A204.1 (cell line): ENCODE data around the gene PRKAG2.
"Not testable (repeated sequence)": the region's sequence is repeated elsewhere in the genome, so short reads cannot be mapped to it uniquely, and the experiment has no call there.

Experiments
- FAIRE-seq: peaks from 2 replicates; lab custom pipeline; 2012; peaks lifted over from hg19 to GRCh38; lab: Jason Lieb, UNC

Gene PRKAG2

DNA sequence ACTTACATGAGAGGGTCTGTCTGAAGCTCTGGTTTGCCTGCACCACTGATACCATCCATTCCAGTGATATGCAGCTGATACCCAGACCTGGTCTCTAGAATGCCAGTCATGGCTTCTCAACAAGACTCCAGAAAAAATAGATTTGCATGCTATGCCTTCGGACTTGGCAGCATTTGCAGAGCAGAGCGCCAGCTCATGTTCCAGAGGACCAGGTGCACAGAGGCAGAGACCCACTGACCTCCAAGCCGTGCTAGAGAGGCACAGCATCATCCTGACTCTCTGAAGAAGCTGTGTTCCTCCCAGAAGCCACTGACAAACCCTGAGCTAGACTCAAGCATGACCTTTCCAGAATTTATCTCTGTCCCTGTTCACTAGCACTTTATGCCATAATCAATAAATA, 6.9 kb upstream of the PRKAG2 start:
- no peak for FAIRE-seq

DNA sequence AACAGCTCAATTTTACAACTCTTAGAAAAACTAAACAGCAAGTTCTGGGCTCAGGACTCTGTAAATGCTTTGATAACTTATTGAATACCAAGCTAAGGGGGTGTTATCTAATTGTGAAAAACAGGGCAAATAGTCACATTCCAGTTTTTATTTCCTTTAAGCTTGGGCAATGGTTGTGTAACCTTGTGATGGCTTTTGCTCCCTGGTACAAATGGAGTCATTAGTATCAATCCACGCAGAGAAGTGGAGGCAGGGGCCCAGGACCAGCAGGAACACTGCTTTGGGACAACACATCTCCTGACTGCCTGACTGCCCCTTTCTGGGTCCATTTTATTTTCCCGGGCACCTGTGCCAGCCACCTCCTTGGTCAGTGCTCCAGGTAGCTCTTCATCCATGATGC, 5.8 kb upstream of the PRKAG2 start:
- FAIRE-seq: no peak

DNA sequence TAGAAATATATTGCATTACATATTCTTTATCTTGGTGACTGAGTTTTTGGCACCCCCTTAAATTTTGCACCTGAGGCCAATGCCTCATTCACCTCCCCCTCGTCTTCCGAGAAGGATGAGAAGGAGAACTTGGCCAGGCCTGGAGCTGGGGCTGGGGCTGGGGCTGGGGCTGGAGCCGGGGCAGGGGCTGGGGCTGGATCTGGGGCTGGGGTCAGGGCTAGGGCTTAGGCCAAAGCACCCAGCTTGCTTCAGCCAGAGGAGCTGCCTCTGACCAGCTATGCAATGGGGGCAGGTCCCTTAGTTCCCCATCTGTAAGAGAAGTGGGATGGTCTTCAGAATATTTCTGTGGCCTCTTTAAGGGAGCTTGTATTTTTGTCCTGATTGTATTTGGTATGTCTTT, 3.8 kb upstream of the PRKAG2 start:
- FAIRE-seq: no peak

DNA sequence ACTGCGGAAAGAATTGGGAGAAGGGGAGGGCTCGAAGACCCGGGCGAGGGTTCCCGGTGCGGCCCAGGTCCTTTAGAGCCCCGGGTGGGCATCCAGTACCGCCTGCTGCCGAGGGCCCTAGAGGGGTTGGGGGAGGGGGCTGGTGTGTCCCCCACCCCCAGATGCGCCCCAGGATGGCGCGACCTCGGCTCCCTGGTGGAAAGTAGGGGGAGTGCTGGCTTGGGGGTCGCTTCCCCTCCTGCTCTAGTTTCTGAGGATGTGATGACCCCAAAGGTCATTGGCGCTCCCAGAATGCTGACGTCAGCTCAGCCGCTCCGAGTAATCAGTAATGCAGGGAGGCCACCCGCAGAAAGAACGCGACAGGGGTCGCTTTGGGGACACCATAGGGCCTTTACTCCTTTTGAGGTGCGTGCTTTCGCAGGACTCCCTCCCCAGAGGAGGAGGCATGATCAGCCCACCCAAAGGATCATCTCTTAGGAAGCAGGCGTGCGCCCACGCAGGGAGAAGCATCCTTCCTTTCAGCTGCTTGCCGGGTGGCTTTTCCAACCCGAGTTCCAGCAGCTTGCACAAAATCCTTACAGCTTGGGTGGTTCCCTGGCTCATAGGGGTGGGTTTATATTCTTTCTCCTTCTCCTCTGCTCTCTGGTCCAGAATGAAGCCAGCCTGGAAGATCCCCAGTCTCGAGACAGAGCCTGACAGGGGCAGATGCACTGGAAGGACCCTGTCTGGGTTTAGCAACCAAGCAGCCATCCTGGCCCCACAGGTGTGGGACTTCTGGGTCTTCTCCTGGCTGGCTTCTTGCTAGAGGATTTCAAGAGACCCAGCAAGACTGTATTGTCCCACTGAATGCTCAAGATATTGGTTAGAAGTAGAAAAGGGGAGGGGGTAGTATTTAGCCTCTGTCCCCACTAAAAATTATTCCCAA, 1.3 kb upstream of the PRKAG2 start:
- no peak for FAIRE-seq

DNA sequence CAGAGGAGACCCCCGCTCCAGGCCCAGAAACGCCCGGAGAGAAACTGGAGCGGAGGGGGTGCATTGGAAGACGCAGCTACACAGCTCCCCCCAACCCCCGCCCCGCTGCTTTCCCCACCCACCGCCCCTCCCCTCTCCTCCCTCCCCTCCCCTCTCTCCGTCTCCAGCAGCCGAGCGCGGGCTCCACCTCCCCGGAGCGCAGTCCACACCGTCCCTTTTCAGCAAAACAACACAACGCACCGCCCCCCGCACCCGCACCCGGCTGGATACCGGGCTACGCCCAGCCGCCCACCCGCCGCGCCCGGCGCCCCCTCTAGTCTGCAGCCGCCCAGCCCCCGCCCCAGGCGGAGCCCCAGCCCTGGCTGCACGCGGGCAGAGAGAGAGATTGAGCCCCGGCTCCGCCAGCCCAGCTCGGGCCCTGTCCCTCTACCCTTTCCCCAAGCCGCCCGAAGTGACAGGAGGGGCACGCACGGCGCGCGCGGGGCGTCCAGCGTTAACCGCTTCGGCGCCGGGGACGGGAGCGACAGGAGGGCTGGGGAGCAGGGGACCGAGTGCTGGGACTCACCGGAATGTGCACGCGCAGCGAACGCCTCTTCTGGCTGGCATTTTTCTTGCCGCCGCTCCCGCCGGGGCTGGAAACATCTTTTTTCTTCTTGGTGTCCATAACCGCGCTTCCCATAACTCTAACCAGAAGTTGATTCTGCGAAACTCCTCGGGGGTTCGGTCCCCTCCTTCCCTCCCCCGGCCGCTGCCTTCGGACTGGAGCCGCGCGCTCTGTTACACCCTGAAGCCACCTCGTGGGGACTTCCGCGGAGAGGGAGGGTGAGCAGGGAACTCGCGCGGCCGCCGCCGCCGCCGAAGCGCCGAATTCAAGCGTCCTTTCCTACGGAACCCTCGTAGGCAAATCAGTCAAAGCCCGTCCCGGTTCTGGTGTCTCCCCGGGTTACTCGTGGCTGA, 695 bp downstream of the PRKAG2 start:
- no peak for FAIRE-seq

DNA sequence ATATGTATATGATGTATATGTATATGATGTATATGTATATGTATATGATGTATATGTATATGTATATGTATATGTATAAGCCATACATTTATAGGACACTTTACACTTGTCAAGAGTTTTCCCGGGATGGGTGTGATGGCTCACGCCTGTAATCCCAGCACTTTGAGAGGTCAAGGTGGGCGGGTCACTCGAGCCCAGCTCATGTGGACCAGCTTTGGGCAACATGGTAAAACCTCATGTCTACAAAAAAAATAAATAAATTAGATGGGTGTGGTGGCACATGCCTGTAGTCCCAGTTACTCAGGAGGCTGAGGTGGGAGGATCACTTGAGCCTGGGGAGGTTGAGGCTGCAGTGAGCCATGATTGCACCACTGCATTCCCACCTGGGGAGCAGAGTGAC, 2.4 kb downstream of the PRKAG2 start:
- not testable (repeated sequence) for FAIRE-seq

DNA sequence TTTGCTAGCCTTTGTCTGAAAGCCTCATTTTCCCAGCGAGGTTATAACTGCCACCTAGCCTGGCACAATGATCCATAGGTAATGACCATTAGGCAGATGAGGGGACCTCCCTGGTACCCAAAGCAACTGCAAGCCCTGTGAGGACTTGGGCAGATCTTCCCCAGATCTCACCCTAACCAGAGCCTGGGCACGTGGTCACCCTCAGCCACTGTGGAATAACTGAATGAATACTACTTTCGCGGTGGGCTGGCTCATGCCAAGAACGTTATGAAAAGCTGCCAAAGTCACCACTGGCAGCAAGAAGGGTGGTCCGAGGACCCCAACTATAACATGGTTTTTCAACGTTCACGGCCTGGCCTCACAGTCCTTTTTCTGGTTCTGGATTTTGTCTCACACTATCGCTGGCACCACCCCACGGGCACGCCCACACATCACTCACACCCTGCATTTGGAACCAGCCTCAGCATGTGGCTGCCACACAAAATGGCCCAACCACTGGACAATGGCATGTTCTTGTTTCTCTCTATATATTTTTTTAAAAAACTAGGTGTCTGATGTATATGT, 3.4 kb downstream of the PRKAG2 start:
- no peak for FAIRE-seq

DNA sequence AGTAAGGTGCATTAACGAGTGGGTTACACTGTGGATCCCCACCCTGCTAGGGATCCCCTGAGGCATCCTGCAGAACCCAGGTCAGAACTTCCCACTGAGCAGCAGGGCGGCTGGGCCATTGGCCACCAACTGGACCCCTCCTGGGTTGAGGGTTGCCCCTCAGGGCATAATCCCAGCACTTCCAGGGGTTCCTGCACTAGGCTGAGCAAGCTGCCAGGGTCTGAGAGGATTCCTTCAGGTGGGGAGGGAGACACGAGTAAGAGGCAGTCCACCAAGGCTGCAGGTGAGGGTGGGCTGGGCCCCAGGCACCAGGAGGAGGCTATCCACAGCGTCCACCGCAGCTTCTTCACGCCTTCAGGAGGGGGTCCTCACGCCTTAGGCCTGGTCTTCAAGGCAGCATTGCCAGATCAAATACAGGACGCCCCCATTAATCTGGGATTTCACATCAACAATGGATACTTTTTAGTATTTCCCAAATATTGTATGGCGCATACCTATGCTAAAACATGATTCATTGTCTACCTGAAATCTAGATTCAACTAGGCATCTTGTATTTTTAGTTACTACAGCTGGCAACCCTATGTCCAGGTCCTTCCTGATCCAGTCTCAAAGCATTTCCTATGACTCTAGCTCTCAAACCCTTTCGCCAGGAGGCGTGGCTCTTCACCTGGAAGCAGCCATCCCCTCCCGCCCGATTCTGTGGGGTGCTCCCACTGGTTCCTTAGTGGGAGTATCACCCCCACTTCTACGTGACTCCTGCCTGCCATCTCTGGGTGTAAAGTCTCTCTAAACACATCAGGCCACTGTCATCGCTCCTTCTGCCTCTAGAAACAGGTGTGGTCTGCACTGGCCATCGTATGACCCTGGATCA, 4.1 kb downstream of the PRKAG2 start:
- no peak for FAIRE-seq

DNA sequence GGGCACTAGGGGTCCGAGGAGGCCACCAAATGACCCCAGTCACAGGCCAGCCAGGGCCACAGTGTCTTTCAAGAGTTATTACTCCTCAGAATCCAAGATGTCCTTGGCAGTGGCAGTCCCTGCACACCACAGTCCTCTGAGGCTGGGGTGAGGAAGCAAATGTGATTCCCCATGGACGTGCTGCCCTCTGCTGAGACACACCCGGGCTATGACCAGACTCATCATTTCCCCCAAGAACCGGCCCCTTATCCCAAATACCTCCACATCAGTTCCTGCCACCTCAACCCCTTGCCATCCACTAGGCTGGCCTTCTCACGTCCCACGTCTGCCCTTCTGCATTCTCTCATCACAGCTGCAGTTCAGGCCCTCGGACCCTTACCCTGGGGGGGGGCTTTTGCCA, 5.0 kb downstream of the PRKAG2 start:
- no peak for FAIRE-seq

DNA sequence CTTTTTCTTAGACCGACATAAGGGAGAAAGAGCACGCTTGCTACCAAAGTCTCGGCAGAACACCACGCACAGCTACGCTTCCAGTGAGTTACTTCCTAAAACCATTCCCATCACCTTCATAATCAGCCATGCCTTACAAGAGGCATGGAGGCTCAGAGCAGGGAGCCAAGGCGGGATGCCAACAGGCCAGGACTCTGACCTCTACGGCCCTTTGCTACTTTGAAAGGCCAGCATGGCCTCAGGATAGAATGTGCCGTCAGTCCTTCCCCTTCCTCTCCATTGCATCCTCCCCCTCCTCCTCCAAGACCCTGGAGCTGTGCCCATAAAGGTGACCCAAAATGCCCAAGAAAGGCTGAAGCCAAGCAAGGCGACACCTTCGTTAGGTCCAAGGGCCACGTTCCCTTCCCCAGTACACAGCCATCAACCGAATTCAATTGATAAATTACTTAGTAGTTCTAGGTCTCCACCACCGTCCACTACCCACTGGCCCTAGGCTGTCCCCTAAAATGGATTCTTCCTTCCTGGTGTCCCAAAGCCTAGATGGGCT, 5.7 kb downstream of the PRKAG2 start:
- FAIRE-seq: no peak

DNA sequence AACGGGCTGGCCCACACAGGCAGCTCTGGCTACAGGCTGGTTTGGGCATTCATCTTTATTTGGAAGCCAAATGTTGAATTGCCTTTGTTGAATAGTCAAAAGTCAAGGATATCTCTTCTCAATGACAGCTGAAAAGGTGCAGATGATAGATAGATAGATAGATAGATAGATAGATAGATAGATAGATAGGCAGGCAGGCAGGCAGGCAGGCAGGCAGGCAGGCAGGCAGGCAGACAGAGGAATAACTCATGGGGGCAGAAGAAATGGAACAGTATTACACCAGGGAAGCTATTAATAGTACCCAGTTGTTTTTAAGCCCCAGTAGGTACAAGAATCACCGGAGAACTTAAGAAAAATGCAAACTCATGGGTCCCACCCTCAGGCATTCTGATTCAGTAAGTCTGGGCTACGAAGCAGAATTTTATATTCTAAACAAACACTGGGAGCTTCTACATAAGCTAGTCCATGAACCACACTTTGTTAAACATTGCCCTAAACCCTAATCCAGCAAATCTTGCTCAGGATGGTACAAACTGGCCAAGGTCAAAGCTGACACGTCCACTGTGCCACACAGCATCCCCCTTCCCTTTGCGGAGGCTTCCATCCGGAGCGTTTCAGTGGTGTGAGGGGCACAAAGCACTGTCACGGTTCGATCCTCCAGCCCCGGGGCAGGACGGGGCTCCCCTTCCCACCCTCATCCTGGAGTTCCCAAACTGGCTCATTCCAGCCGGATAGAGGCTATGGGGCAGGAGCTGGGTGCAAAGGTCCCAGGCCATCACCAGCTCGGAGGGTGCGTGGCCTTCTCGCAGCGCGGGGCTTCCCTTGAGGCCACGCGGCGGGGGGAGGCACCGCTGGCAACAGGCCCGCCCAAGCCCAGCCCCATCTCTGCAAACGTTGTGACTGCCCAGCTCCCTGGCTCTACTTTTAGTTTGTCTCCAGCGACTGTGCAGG, 6.7 kb downstream of the PRKAG2 start:
- no peak for FAIRE-seq

DNA sequence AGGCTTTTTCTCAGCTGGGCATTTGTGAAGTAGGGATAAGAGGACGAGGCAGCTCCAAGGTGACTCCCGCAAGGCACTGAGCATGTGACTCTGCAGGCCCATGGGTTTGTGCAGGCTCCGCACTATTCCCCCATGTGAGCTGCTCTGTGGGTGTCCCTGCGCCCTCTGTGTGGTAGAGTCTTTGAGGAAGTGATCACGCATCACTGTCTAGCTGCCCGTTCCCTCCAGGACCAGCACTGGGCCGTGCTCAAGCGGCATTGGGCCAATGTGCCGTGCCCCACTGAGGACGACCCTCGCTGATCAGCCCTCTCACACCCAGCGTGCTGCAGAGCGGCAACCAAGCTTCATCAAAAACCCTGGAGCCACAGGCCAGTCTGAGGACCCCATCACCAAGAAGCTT, 7.5 kb downstream of the PRKAG2 start:
- FAIRE-seq: no peak

DNA sequence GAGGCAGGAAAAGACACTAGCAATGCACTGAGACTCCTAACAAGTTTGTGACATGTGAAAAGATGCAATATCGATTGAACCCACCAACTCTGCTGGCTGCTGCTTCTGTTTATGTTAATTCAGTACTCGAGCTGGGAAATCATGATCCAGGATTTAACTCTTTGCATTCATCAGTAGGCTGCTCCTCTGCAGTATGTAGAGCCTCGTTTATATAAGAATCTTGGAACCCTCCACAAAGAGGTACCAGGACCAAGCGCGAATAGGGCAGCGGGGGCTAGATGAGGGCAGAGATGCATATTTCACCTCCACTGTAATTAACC, 7.8 kb downstream of the PRKAG2 start:
- FAIRE-seq: no peak

DNA sequence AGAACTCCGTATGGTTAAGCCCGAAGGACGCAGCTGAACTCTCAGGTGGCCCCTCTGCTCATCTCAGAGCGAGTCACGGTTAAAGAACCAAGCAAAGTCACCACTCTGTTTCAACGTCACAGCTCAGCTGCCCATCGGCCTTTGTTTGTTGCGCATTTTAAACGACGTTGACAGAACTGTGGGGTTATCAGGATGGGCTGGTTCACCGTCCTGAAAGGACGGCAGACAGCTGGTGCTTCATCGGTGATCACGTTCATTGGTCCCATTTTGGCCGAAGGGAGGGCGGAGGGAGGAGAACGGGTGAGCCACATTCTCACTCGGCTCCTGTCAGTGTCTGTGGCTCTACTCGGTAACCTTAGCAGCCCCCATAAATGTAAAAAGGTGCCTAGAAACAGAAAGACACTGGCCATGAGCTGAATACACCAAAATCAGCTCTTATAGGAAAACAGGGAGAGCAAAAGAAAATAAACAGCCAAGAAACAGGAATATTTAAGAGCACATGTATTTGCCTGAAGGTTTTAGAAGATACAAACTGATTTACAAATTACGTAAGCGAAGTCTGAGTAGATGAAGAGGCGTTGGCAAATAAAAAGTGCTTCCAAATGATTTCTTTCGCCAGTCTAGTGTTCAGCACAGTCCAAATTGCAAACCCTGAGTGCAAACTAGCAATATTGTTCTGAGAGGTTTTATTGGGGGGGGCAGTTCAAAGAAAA, 8.4 kb downstream of the PRKAG2 start:
- FAIRE-seq: no peak

DNA sequence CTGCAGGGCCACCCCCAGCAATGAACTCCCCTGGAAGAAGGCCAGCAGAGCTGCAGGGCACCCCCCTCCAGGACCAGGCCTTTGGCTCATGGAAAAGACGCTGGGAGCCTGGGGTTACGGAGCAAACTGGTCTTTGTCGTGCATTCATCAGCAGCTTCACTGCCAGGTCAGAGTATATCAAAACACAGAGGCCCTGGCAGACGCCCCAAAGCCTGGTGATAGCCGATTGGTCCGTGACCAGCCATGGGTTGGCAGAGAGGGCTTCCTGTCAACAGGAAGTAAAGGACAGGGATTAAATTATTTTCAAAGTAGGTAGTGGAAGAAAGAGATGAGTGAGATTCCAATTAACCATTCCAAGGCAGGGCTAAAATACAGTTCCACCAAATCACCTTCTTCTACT, 9.0 kb downstream of the PRKAG2 start:
- FAIRE-seq: no peak

DNA sequence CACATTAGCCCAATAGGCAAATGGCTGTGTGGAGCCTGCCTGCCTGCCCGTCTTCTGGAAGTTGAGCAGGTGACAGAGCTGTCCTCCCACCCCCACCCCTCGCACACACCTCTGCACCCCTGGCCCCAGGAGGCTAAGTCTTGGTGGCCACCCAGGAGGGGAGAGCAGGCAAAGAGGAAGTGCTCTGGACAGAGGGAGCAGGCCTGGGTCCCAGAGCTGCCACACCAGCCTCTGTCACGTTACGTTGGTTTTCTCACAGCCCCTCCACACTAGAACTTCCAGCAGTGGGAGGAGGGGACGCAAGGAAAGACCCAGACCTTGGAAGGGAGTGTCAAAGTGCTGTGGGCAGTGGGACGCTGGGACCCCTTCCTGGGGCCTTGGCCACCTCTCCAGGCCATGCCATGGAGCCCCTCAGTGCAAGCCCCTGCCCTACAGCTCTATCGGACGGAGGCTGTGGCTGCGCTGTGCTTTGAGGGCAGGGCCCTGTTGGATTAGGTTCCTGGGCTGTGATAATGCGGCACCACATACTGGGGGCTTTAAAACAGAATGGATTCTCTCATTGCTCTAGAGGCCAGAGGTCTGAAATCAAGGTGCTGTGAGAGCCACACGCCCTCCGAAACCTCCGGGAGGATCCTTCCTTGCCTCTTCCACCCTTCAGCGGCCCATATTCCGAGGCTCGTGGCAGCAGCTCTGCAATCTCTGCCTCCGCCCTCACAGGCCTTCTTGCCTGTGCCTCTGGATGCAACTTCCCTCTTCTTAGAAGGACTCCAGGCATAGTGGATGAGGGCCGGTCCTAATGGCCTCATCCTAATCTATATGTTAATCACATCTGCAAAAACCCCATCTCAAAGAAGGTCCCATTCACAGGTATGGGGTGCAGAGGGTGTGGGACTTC, 9.9 kb downstream of the PRKAG2 start:
- FAIRE-seq: no peak

DNA sequence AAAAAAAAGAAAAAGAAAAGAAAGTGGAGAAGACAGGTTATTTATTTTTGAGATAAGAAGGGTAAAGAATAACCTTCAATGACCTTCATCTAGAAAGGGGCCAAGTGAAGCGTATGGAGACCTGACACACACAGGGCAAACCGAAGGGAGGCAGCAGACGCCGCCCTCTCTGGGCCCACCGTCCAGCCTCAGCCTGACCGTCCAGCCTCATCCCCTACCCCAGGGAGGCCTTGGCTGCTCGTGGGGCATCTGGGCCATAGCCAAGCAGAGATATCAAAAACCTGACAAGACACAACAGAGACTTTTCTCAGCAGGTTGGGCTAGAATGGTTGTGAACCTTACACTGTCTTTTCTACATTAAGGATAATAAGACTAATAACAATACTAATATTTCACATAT, 10.9 kb downstream of the PRKAG2 start:
- no peak for FAIRE-seq

DNA sequence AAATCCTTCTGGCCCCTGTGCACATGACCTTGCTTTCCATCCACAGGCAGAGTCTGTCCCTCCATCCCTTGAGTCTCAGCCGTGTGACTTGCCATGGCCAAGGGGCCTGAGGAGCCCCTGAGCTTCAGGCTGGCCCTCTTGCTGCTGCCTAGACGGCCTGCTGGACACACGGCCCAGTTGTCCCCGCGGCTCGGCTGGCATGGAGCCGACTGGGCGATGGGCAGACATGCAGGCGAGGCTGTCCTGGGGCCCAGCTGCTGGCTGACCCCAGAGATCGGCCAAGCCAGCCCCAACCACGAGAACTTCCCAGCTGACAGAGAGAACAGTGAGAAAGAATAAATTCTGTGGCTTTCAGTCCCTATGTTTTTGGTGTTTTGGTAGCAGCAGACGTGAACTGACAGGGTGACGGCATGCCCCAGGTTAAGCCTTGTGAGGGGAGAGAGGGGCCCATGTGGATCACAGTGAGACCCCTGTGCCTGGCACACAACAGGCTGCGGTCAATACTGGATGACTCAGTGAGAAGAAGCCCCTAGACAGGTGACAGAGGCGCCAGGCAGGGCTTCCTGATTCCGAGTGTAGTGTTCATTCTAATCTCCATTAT, 11.7 kb downstream of the PRKAG2 start:
- FAIRE-seq: no peak
